Testis (tissue), 3 donors: Measurements from ENCODE around the gene ANAPC4. TPM values are rescaled to one million over a fixed set of nuclear protein-coding genes. Genes with fewer than 3 reads are reported as not detected.

Experiments
- DNase-seq: peaks from one replicate; pipeline ENCODE4 v3.0.0-alpha.2; 2019
- H3K27ac ChIP-seq, 2 donors: fragments of 200-600 bp; sonication (generic); one replicate each; pipeline ENCODE4 v1.5.1; 2019
- H3K27me3 ChIP-seq: fragments of 200-600 bp; sonication (generic); one replicate; pipeline ENCODE4 v1.5.1; 2019
- H3K36me3 ChIP-seq: fragments of 200-600 bp; sonication (generic); one replicate; pipeline ENCODE4 v1.5.1; 2017; ENCODE audit warnings: low read depth; ENCODE audit errors: missing control alignments
- H3K4me1 ChIP-seq: fragments of 200-600 bp; sonication (generic); one replicate; pipeline ENCODE4 v1.5.1; 2019
- H3K4me3 ChIP-seq, 2 donors: fragments of 200-600 bp; sonication (generic); one replicate each; pipeline ENCODE4 v1.5.1; 2017 to 2019
- H3K9me3 ChIP-seq: fragments of 200-600 bp; sonication (generic); one replicate; pipeline ENCODE4 v1.5.1; 2017
- POLR2A ChIP-seq: fragments of 450-650 bp; IDR thresholded peaks from one replicate; pipeline ENCODE4 v1.6.1; 2017; ENCODE audit warnings: antibody characterized with exemption, mild to moderate bottlenecking, moderate library complexity
- WGBS, 2 donors: methylation state at CpG; one replicate each; pipeline ENCODE4 v1.1.5; 2018; 5-methylcytosine and 5-hydroxymethylcytosine counted together
- intact Hi-C: fragments of 100-400 bp; cut with DNase I; formaldehyde crosslinking; loops from one replicate; pipeline ENCODE4 v1.15.1; 2023; ENCODE audit warnings: low total_unique reads
- polyA plus RNA-seq: library from polyadenylated mRNA; stranded (reverse); fragments of 350-450 nt; fragmentation: Illumina TruSeq; extraction: RNeasy Lipid Tissue Mini Kit (QIAGEN cat#74804); gene quantifications from one replicate; pipeline ENCODE4 v1.2.3, GENCODE V29; 2014; ENCODE audit warnings: low read depth, low replicate concordance; ENCODE audit not compliant: insufficient read depth
- total RNA-seq, 2 donors: library from RNA; depleted of rRNA; stranded (reverse); fragments of >200 nt; gene quantifications; one replicate each; pipeline ENCODE4 v1.2.3, GENCODE V29; 2016
- TF ChIP-seq, protein P1 (sequence below), 3 experiments: fragments of 450-650 bp in 2 of 3; fragments of 200-600 bp in 1 of 3; sonication (generic) in 1 of 3; IDR thresholded peaks; one replicate each; pipeline ENCODE4 v1.5.1; 2016 to 2019; ENCODE audit warnings: antibody characterized with exemption in 3 of 3, mild to moderate bottlenecking in 2 of 3, moderate library complexity in 1 of 3

The ANAPC4 gene
- total and polyA plus RNA-seq, 3 donors from 2014 or later: 16.1 to 43.5 (median 35.3) TPM

- TF ChIP-seq, protein P1, sequence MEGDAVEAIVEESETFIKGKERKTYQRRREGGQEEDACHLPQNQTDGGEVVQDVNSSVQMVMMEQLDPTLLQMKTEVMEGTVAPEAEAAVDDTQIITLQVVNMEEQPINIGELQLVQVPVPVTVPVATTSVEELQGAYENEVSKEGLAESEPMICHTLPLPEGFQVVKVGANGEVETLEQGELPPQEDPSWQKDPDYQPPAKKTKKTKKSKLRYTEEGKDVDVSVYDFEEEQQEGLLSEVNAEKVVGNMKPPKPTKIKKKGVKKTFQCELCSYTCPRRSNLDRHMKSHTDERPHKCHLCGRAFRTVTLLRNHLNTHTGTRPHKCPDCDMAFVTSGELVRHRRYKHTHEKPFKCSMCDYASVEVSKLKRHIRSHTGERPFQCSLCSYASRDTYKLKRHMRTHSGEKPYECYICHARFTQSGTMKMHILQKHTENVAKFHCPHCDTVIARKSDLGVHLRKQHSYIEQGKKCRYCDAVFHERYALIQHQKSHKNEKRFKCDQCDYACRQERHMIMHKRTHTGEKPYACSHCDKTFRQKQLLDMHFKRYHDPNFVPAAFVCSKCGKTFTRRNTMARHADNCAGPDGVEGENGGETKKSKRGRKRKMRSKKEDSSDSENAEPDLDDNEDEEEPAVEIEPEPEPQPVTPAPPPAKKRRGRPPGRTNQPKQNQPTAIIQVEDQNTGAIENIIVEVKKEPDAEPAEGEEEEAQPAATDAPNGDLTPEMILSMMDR (IDR thresholded peaks at IDR 0.05): no peak
- TF ChIP-seq POLR2A: no peak
- intact Hi-C loops: no loop called here
- no peaks in the 10 kb centered on the region for H3K36me3 ChIP-seq
Measured at GRCh38 chr4:25420931-25421330, 43.9 kb downstream of the ANAPC4 start.

DNA sequence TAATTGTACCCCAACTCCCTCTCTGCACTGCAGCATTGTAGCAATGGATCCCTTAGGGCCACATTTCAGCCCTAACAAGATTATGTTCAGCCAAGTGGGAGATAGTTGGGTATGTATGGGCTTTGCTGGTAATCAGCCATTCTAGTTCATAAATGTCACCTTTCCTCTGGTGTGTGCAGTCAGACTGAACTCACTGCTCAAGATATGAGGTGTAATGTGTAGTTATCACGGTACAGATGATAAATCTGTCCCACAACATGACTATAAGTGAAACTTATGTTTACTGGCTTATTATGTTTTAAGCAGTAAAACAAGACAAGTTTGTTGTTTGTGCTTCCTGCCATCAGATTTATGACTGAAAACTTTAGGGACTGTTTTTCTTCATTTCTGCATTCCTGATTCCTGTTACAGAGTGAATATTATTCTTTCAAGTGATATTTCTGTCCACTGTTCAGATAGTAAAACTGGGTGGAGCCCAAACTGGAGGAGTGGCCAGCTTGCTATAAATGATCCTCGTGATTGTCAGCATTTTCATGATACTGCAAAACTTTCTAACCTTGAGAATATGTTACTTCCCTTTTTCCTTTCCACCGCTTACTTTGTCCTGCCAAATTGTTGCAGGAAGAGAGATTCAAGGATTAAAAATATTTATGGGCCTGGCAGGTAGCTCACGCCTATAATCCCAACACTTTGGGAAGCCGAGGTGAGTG lies 44.9 kb downstream of the ANAPC4 start:
- peak; percentile 37 for DNase-seq
- Histone ChIP-seq H3K27me3 (no peaks in the 10 kb centered on the region), H3K4me3 (no peak overlapping the region), H3K4me1 (peaks cover 4% of the 10 kb centered on the region), H3K36me3 (no peaks in the 10 kb centered on the region), H3K27ac (no peak overlapping the region), H3K9me3 (no peaks in the 10 kb centered on the region)
- WGBS, 2 donors: 50 to 63% methylated on average over 5 of the region's 5 CpGs
- TF ChIP-seq POLR2A: no peak
- TF ChIP-seq, protein P1 (IDR thresholded peaks at IDR 0.05): no peak
- intact Hi-C loops: no loop called here

More at GRCh38 chr4:25420931-25421330, 43.9 kb downstream of the ANAPC4 start:
- Histone ChIP-seq H3K9me3 (no peaks in the 10 kb centered on the region), H3K27ac (no peak overlapping the region), H3K27me3 (no peaks in the 10 kb centered on the region), H3K4me1 (peaks cover 4% of the 10 kb centered on the region), H3K4me3 (no peak overlapping the region)
- DNase-seq: no peak
- WGBS, 2 donors: 96 to 100% methylated on average over 1 of the region's 1 CpG

- DNase-seq: no peak
- WGBS, 2 donors: 83 to 96% methylated on average over 1 of the region's 1 CpG
- no peaks in the 10 kb centered on the region for H3K36me3 ChIP-seq
- no peak overlapping the region for H3K27ac ChIP-seq
- H3K9me3 ChIP-seq: no peaks in the 10 kb centered on the region
- peaks cover 4% of the 10 kb centered on the region for H3K4me1 ChIP-seq
- no peak overlapping the region for H3K4me3 ChIP-seq
- H3K27me3 ChIP-seq: no peaks in the 10 kb centered on the region
- no peak for TF ChIP-seq POLR2A
- TF ChIP-seq, protein P1 (IDR thresholded peaks at IDR 0.05): no peak
- intact Hi-C loops: no loop called here
Measured at GRCh38 chr4:25423548-25423947, 46.5 kb downstream of the ANAPC4 start.

- Histone ChIP-seq H3K27me3 (no peaks in the 10 kb centered on the region), H3K4me3 (no peak overlapping the region), H3K4me1 (peaks cover 4% of the 10 kb centered on the region), H3K27ac (no peak overlapping the region), H3K36me3 (no peaks in the 10 kb centered on the region), H3K9me3 (no peaks in the 10 kb centered on the region)
- no peak for DNase-seq
- WGBS, 2 donors: 62 to 64% methylated on average over 5 to 9 of the region's 9 CpGs
- intact Hi-C loops: no loop called here
- TF ChIP-seq, protein P1 (IDR thresholded peaks at IDR 0.05): no peak
- no peak for TF ChIP-seq POLR2A
Measured at GRCh38 chr4:25424539-25425228, 47.6 kb downstream of the ANAPC4 start.
